HEK293 (cell line): Measurements from ENCODE around the gene NPVF.

ENCODE experiments used
- CTCF ChIA-PET: fragments of 350-600 bp; formaldehyde crosslinking; extraction: SDS; loops from one replicate; lab custom pipeline; 2021; ENCODE audit warnings: antibody characterized with exemption; lab: Yijun Ruan, JAX
- POLR2A ChIA-PET: fragments of 300-600 bp; formaldehyde crosslinking; extraction: SDS; loops from one replicate; lab custom pipeline; 2020; ENCODE audit warnings: antibody characterized with exemption, inconsistent platforms; lab: Yijun Ruan, JAX
- H3K27ac ChIP-seq: fragments of 200-500 bp; sonication (Bioruptor generic); 2 replicates; pipeline ENCODE4 v1.5.1; 2014; ENCODE audit warnings: low read depth, low read length, control low read depth, inconsistent platforms; ENCODE audit errors: extremely low read depth
- H3K36me3 ChIP-seq, 2 experiments: fragments of 200-500 bp in 1 of 2; sonication (Bioruptor generic) in 1 of 2; 1 replicate in 1 of 2; 2 replicates in 1 of 2; pipeline ENCODE4 v1.5.1; 2014 to 2017; ENCODE audit warnings: inconsistent platforms in 2 of 2, low read length in 2 of 2; ENCODE audit not compliant: control insufficient read depth in 2 of 2, insufficient read depth in 1 of 2
- H3K4me1 ChIP-seq: fragments of 200-500 bp; sonication (Bioruptor generic); 2 replicates; pipeline ENCODE4 v1.5.1; 2014; ENCODE audit warnings: mild to moderate bottlenecking, low read length, inconsistent platforms; ENCODE audit not compliant: control insufficient read depth, insufficient read depth
- H3K4me3 ChIP-seq: 2 replicates; pipeline ENCODE4 v1.5.1; 2011; ENCODE audit warnings: low read depth, mild to moderate bottlenecking, control low read depth, low read length, moderate library complexity
- H3K9me3 ChIP-seq: fragments of 200-500 bp; sonication (Bioruptor generic); 2 replicates; pipeline ENCODE4 v1.5.1; 2014; ENCODE audit warnings: low read depth, low read length, inconsistent platforms; ENCODE audit not compliant: control insufficient read depth, insufficient read depth
- HOXC10 ChIP-seq: sonication (generic); formaldehyde crosslinking; IDR thresholded peaks from 2 replicates; pipeline ENCODE4 v1.8.1; 2023; ENCODE audit warnings: mild to moderate bottlenecking, missing genetic modification reagents
- ZBTB48 ChIP-seq: fragments of 450-650 bp; formaldehyde crosslinking; IDR thresholded peaks from 2 replicates; pipeline ENCODE4 v1.5.1; 2016; ENCODE audit warnings: missing biosample characterization, missing genetic modification characterization
- ZEB2 ChIP-seq: fragments of 450-650 bp; formaldehyde crosslinking; IDR thresholded peaks from 2 replicates; pipeline ENCODE4 v1.5.1; 2016; ENCODE audit warnings: missing biosample characterization, missing genetic modification characterization
- ZNF112 ChIP-seq: fragments of 450-650 bp; formaldehyde crosslinking; IDR thresholded peaks from 2 replicates; pipeline ENCODE4 v1.5.0; 2017; ENCODE audit warnings: missing biosample characterization, missing genetic modification characterization
- ZNF174 ChIP-seq: fragments of 450-650 bp; formaldehyde crosslinking; IDR thresholded peaks from 2 replicates; pipeline ENCODE4 v1.5.0; 2017; ENCODE audit warnings: missing biosample characterization, mild to moderate bottlenecking, missing genetic modification characterization
- ZNF175 ChIP-seq: fragments of 450-650 bp; formaldehyde crosslinking; IDR thresholded peaks from 2 replicates; pipeline ENCODE4 v1.5.1; 2016; ENCODE audit warnings: missing biosample characterization, missing genetic modification characterization
- ZNF2 ChIP-seq: fragments of 450-650 bp; formaldehyde crosslinking; IDR thresholded peaks from 2 replicates; pipeline ENCODE4 v1.5.1; 2016; ENCODE audit warnings: missing biosample characterization, missing genetic modification characterization
- ZNF274 ChIP-seq, 2 experiments: fragments of 200-500 bp in 1 of 2; fragments of 450-650 bp in 1 of 2; sonication (Bioruptor generic) in 1 of 2; formaldehyde crosslinking in 1 of 2; IDR thresholded peaks; 2 replicates each; pipeline versions ENCODE4 v1.5.1 to v1.6.1; 2014 to 2016; ENCODE audit warnings: borderline replicate concordance in 1 of 2, inconsistent platforms in 1 of 2, low read length in 1 of 2, missing biosample characterization in 1 of 2, missing genetic modification characterization in 1 of 2
- ZNF324 ChIP-seq: fragments of 450-650 bp; formaldehyde crosslinking; IDR thresholded peaks from 2 replicates; pipeline ENCODE4 v1.5.1; 2016; ENCODE audit warnings: missing biosample characterization, missing genetic modification characterization
- ZNF354C ChIP-seq: fragments of 450-650 bp; formaldehyde crosslinking; IDR thresholded peaks from 2 replicates; pipeline ENCODE4 v1.5.1; 2016; ENCODE audit warnings: missing biosample characterization, missing genetic modification characterization, low read depth, borderline replicate concordance
- ZNF488 ChIP-seq: fragments of 450-650 bp; formaldehyde crosslinking; IDR thresholded peaks from 2 replicates; pipeline ENCODE4 v1.5.1; 2016; ENCODE audit warnings: missing biosample characterization, missing genetic modification characterization
- ZNF510 ChIP-seq: fragments of 450-650 bp; formaldehyde crosslinking; IDR thresholded peaks from 2 replicates; pipeline ENCODE4 v1.5.1; 2018; ENCODE audit warnings: mild to moderate bottlenecking, missing genetic modification characterization, missing biosample characterization; ENCODE audit not compliant: insufficient replicate concordance
- ZNF530 ChIP-seq: fragments of 450-650 bp; formaldehyde crosslinking; IDR thresholded peaks from 2 replicates; pipeline ENCODE4 v1.5.1; 2016; ENCODE audit warnings: low read depth, missing biosample characterization, missing genetic modification characterization
- ZNF610 ChIP-seq: fragments of 450-650 bp; formaldehyde crosslinking; IDR thresholded peaks from 2 replicates; pipeline ENCODE4 v1.5.1; 2016; ENCODE audit warnings: missing biosample characterization, missing genetic modification characterization, borderline replicate concordance
- ZNF621 ChIP-seq: fragments of 450-650 bp; formaldehyde crosslinking; IDR thresholded peaks from 2 replicates; pipeline ENCODE4 v1.5.1; 2017; ENCODE audit warnings: missing biosample characterization, missing genetic modification characterization
- ZNF623 ChIP-seq: fragments of 450-650 bp; formaldehyde crosslinking; IDR thresholded peaks from 2 replicates; pipeline ENCODE4 v1.5.1; 2016; ENCODE audit warnings: missing biosample characterization, missing genetic modification characterization
- ZNF792 ChIP-seq: fragments of 450-650 bp; formaldehyde crosslinking; IDR thresholded peaks from 2 replicates; pipeline ENCODE4 v1.5.1; 2016; ENCODE audit warnings: missing biosample characterization, missing genetic modification characterization
- ZNF837 ChIP-seq: fragments of 450-650 bp; formaldehyde crosslinking; IDR thresholded peaks from 2 replicates; pipeline ENCODE4 v1.5.1; 2016; ENCODE audit warnings: missing biosample characterization, missing genetic modification characterization
- ZSCAN30 ChIP-seq: fragments of 450-650 bp; IDR thresholded peaks from 2 replicates; pipeline ENCODE4 v1.5.1; 2018; ENCODE audit warnings: missing biosample characterization, mild to moderate bottlenecking, missing genetic modification characterization, moderate library complexity
- ZXDB ChIP-seq: fragments of 450-650 bp; formaldehyde crosslinking; IDR thresholded peaks from 2 replicates; pipeline ENCODE4 v1.5.1; 2016; ENCODE audit warnings: missing biosample characterization, missing genetic modification characterization
- TF ChIP-seq, protein P1 (sequence below): fragments of 450-650 bp; formaldehyde crosslinking; conservative IDR thresholded peaks from 2 replicates; pipeline ENCODE4 v1.5.1; 2016; ENCODE audit warnings: low read depth, missing biosample characterization, missing genetic modification characterization
- TF ChIP-seq, protein P2 (sequence below): fragments of 450-650 bp; formaldehyde crosslinking; IDR thresholded peaks from 2 replicates; pipeline ENCODE4 v1.5.1; 2017; ENCODE audit warnings: missing biosample characterization, missing genetic modification characterization
- TF ChIP-seq, protein P3 (sequence below): fragments of 450-650 bp; formaldehyde crosslinking; IDR thresholded peaks from 2 replicates; pipeline ENCODE4 v1.5.1; 2016; ENCODE audit warnings: missing biosample characterization, missing genetic modification characterization, borderline replicate concordance

The NPVF gene

GRCh38 chr7:25235471-25235870 lies 7.2 kb upstream of the NPVF start:
- Histone ChIP-seq H3K4me3 (no peak overlapping the region), H3K36me3 (no peaks in the 10 kb centered on the region), H3K27ac (no peak overlapping the region), H3K4me1 (no peaks in the 10 kb centered on the region), H3K9me3 (no peaks in the 10 kb centered on the region)
- TF ChIP-seq, protein P1, sequence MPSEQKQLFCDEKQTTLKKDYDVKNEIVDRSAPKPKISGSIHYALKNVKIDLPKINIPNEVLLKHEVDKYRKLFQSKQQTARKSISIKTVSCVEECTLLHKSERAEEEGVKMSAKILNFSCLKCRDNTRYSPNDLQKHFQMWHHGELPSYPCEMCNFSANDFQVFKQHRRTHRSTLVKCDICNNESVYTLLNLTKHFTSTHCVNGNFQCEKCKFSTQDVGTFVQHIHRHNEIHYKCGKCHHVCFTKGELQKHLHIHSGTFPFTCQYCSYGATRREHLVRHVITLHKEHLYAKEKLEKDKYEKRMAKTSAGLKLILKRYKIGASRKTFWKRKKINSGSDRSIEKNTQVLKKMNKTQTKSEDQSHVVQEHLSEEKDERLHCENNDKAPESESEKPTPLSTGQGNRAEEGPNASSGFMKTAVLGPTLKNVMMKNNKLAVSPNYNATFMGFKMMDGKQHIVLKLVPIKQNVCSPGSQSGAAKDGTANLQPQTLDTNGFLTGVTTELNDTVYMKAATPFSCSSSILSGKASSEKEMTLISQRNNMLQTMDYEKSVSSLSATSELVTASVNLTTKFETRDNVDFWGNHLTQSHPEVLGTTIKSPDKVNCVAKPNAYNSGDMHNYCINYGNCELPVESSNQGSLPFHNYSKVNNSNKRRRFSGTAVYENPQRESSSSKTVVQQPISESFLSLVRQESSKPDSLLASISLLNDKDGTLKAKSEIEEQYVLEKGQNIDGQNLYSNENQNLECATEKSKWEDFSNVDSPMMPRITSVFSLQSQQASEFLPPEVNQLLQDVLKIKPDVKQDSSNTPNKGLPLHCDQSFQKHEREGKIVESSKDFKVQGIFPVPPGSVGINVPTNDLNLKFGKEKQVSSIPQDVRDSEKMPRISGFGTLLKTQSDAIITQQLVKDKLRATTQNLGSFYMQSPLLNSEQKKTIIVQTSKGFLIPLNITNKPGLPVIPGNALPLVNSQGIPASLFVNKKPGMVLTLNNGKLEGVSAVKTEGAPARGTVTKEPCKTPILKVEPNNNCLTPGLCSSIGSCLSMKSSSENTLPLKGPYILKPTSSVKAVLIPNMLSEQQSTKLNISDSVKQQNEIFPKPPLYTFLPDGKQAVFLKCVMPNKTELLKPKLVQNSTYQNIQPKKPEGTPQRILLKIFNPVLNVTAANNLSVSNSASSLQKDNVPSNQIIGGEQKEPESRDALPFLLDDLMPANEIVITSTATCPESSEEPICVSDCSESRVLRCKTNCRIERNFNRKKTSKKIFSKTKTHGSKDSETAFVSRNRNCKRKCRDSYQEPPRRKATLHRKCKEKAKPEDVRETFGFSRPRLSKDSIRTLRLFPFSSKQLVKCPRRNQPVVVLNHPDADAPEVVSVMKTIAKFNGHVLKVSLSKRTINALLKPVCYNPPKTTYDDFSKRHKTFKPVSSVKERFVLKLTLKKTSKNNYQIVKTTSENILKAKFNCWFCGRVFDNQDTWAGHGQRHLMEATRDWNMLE (tag by site-specific recombination): no peak
- TF ChIP-seq ZNF174 (tag by site-specific recombination) (no peak), ZNF2 (tag by site-specific recombination) (no peak), ZNF112 (no peak), ZBTB48 (tag by site-specific recombination) (no peak), HOXC10 (CRISPR knock-in tag) (no peak), ZNF274 (IDR thresholded peaks at IDR 0.05; ENCODE audit: low read length) (no peak), ZNF274 (tag by site-specific recombination; IDR thresholded peaks at IDR 0.05; ENCODE audit: borderline replicate concordance) (no peak), ZSCAN30 (tag by site-specific recombination) (no peak), ZNF621 (tag by site-specific recombination) (no peak), ZNF610 (no peak), ZNF623 (no peak), ZNF510 (tag by site-specific recombination) (no peak), ZNF324 (tag by site-specific recombination) (no peak), ZNF792 (tag by site-specific recombination) (no peak)
- TF ChIP-seq, protein P2, sequence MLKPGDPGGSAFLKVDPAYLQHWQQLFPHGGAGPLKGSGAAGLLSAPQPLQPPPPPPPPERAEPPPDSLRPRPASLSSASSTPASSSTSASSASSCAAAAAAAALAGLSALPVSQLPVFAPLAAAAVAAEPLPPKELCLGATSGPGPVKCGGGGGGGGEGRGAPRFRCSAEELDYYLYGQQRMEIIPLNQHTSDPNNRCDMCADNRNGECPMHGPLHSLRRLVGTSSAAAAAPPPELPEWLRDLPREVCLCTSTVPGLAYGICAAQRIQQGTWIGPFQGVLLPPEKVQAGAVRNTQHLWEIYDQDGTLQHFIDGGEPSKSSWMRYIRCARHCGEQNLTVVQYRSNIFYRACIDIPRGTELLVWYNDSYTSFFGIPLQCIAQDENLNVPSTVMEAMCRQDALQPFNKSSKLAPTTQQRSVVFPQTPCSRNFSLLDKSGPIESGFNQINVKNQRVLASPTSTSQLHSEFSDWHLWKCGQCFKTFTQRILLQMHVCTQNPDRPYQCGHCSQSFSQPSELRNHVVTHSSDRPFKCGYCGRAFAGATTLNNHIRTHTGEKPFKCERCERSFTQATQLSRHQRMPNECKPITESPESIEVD (tag by site-specific recombination): no peak
- ChIA-PET CTCF (interaction anchor here (0.7 to 1.4 kb wide), 3 partner anchors 13 to 559 kb away, joined by 3 to 4 read pairs (median 3); no protein-coding TSS in a partner anchor), POLR2A (no interaction called here)

DNA sequence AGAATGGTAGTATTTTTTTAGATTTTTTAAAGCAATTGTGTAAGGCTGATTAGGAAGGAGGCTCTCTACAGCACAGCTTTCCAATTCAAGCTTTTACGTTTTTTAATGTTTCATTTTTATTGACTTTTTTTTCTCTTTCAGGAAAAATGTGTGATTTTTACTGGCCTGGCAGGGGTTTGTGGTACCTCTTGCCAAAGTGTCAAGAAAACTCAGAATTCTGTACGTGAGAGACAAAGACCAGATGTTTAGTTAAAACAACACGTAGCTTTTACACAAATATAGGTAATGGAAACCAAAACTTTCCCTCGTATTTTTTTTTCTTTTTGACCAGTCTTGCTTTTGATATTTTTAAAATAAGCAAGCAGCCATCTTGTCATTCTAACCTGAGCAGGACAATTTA lies 6.0 kb upstream of the NPVF start:
- Histone ChIP-seq H3K27ac (no peak overlapping the region), H3K4me1 (no peaks in the 10 kb centered on the region), H3K4me3 (no peak overlapping the region), H3K36me3 (no peaks in the 10 kb centered on the region), H3K9me3 (no peaks in the 10 kb centered on the region)
- CTCF ChIA-PET: interaction anchor here (0.6 to 1.1 kb wide), 2 partner anchors 17 to 487 kb away, joined by 3 read pairs; no protein-coding TSS in a partner anchor
- POLR2A ChIA-PET: no interaction called here
- TF ChIP-seq ZNF175 (tag by site-specific recombination) (no peak), ZNF837 (tag by site-specific recombination) (no peak), ZNF354C (tag by site-specific recombination) (no peak), ZEB2 (tag by site-specific recombination) (no peak), ZNF488 (tag by site-specific recombination) (no peak), ZNF610 (no peak), ZNF530 (no peak), ZXDB (no peak)
- TF ChIP-seq, protein P3, sequence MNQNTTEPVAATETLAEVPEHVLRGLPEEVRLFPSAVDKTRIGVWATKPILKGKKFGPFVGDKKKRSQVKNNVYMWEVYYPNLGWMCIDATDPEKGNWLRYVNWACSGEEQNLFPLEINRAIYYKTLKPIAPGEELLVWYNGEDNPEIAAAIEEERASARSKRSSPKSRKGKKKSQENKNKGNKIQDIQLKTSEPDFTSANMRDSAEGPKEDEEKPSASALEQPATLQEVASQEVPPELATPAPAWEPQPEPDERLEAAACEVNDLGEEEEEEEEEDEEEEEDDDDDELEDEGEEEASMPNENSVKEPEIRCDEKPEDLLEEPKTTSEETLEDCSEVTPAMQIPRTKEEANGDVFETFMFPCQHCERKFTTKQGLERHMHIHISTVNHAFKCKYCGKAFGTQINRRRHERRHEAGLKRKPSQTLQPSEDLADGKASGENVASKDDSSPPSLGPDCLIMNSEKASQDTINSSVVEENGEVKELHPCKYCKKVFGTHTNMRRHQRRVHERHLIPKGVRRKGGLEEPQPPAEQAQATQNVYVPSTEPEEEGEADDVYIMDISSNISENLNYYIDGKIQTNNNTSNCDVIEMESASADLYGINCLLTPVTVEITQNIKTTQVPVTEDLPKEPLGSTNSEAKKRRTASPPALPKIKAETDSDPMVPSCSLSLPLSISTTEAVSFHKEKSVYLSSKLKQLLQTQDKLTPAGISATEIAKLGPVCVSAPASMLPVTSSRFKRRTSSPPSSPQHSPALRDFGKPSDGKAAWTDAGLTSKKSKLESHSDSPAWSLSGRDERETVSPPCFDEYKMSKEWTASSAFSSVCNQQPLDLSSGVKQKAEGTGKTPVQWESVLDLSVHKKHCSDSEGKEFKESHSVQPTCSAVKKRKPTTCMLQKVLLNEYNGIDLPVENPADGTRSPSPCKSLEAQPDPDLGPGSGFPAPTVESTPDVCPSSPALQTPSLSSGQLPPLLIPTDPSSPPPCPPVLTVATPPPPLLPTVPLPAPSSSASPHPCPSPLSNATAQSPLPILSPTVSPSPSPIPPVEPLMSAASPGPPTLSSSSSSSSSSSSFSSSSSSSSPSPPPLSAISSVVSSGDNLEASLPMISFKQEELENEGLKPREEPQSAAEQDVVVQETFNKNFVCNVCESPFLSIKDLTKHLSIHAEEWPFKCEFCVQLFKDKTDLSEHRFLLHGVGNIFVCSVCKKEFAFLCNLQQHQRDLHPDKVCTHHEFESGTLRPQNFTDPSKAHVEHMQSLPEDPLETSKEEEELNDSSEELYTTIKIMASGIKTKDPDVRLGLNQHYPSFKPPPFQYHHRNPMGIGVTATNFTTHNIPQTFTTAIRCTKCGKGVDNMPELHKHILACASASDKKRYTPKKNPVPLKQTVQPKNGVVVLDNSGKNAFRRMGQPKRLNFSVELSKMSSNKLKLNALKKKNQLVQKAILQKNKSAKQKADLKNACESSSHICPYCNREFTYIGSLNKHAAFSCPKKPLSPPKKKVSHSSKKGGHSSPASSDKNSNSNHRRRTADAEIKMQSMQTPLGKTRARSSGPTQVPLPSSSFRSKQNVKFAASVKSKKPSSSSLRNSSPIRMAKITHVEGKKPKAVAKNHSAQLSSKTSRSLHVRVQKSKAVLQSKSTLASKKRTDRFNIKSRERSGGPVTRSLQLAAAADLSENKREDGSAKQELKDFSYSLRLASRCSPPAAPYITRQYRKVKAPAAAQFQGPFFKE (tag by site-specific recombination): no peak
